Liver (tissue), 9 donors: ENCODE measurements around the gene MYBPC2. TPM values are rescaled to one million over a fixed set of nuclear protein-coding genes. Genes with fewer than 3 reads are reported as not detected.

ENCODE experiments used
- DNase-seq: peaks from one replicate; pipeline ENCODE4 v3.0.0-alpha.2; 2017; ENCODE audit warnings: low spot score
- H3K27ac ChIP-seq, 2 donors: one replicate each; pipeline ENCODE4 v1.7.0; 2013; ENCODE audit warnings: inconsistent platforms in 2 of 2, low read length in 2 of 2, control low read depth in 1 of 2, low read depth in 1 of 2, mild to moderate bottlenecking in 1 of 2
- H3K27me3 ChIP-seq, 4 donors: one replicate each; pipeline versions ENCODE4 v1.6.1 to v1.7.0; 2013; ENCODE audit warnings: low read length in 3 of 4, inconsistent platforms in 1 of 4, mild to moderate bottlenecking in 1 of 4, moderate library complexity in 1 of 4; ENCODE audit not compliant: control insufficient read depth in 4 of 4, insufficient read depth in 4 of 4
- H3K36me3 ChIP-seq, 4 donors: one replicate each; pipeline versions ENCODE4 v1.6.1 to v1.7.0; 2013; ENCODE audit warnings: low read length in 3 of 4, mild to moderate bottlenecking in 3 of 4, low read depth in 1 of 4, moderate library complexity in 1 of 4; ENCODE audit not compliant: control insufficient read depth in 4 of 4, insufficient read depth in 3 of 4
- H3K4me1 ChIP-seq, 4 donors: one replicate each; pipeline versions ENCODE4 v1.6.1 to v1.7.0; 2013; ENCODE audit warnings: low read length in 3 of 4, mild to moderate bottlenecking in 3 of 4, moderate library complexity in 1 of 4; ENCODE audit not compliant: control insufficient read depth in 4 of 4, insufficient read depth in 4 of 4
- H3K4me3 ChIP-seq, 3 donors: one replicate each; pipeline versions ENCODE4 v1.6.1 to v1.7.0; 2013; ENCODE audit warnings: low read length in 3 of 3, control low read depth in 1 of 3, low read depth in 1 of 3, mild to moderate bottlenecking in 1 of 3
- H3K9ac ChIP-seq, 2 donors: one replicate each; pipeline ENCODE4 v1.7.0; 2013; ENCODE audit warnings: low read length in 2 of 2, mild to moderate bottlenecking in 2 of 2, moderate library complexity in 2 of 2, control low read depth in 1 of 2, low read depth in 1 of 2
- H3K9me3 ChIP-seq, 4 donors: one replicate each; pipeline versions ENCODE4 v1.6.1 to v1.7.0; 2013; ENCODE audit warnings: low read length in 3 of 4; ENCODE audit not compliant: control insufficient read depth in 4 of 4
- EGR1 ChIP-seq, 2 donors: IDR thresholded peaks; 2 replicates each; pipeline ENCODE4 v1.6.1; 2016 to 2018; ENCODE audit warnings: antibody characterized with exemption in 2 of 2, low read depth in 2 of 2
- GABPA ChIP-seq, 2 donors: IDR thresholded peaks in 1 of 2; conservative IDR thresholded peaks in 1 of 2; 2 replicates each; pipeline ENCODE4 v1.6.1; 2016; ENCODE audit warnings: antibody characterized with exemption in 2 of 2, mild to moderate bottlenecking in 1 of 2, moderate library complexity in 1 of 2
- HNF4A ChIP-seq, 2 donors: conservative IDR thresholded peaks; 2 replicates each; pipeline ENCODE4 v1.6.1; 2016; ENCODE audit warnings: antibody characterized with exemption in 2 of 2, mild to moderate bottlenecking in 2 of 2
- HNF4G ChIP-seq: IDR thresholded peaks from 2 replicates; pipeline ENCODE4 v1.6.1; 2016; ENCODE audit warnings: antibody characterized with exemption
- JUND ChIP-seq, 2 donors: IDR thresholded peaks; 2 replicates each; pipeline ENCODE4 v1.6.1; 2016; ENCODE audit warnings: antibody characterized with exemption in 2 of 2
- RAD21 ChIP-seq, 2 donors: IDR thresholded peaks; 2 replicates each; pipeline ENCODE4 v1.6.1; 2016; ENCODE audit warnings: antibody characterized with exemption in 2 of 2, mild to moderate bottlenecking in 2 of 2
- RXRA ChIP-seq, 2 donors: IDR thresholded peaks; 2 replicates each; pipeline ENCODE4 v1.6.1; 2017 to 2018; ENCODE audit warnings: antibody characterized with exemption in 2 of 2, mild to moderate bottlenecking in 1 of 2
- WGBS: extraction: QIAGEN DNeasy Blood & Tissue Kit; methylation state at CpG from one replicate; pipeline ENCODE4 v1.1.7; 2013; 5-methylcytosine and 5-hydroxymethylcytosine counted together
- polyA plus RNA-seq, 2 donors: library from polyadenylated mRNA; stranded (reverse) in 1 of 2; unstranded in 1 of 2; fragments of 200-250 nt in 1 of 2; fragments of >200 nt in 1 of 2; fragmentation: Nextera tagmentation in 1 of 2; extraction: Ambion mirVana in 1 of 2; gene quantifications; one replicate each; pipeline versions ENCODE4 v1.2.1 to v1.2.3, GENCODE V29; 2013 to 2015
- total RNA-seq, 2 donors: library from RNA; depleted of rRNA; stranded (reverse); fragments of >200 nt; gene quantifications; one replicate each; pipeline ENCODE4 v1.2.3, GENCODE V29; 2014
- TF ChIP-seq, protein P1 (sequence below): IDR thresholded peaks from 2 replicates; pipeline ENCODE4 v1.6.1; 2016; ENCODE audit warnings: antibody characterized with exemption, mild to moderate bottlenecking
- TF ChIP-seq, protein P2 (sequence below): fragments of 150-350 bp; IDR thresholded peaks from 2 replicates; pipeline ENCODE4 v1.5.1; 2017; ENCODE audit warnings: improper control_type of control experiment, low read depth, low read length; ENCODE audit not compliant: missing input control
- TF ChIP-seq, protein P3 (sequence below): IDR thresholded peaks from 2 replicates; pipeline ENCODE4 v1.6.1; 2016; ENCODE audit warnings: antibody characterized with exemption
- TF ChIP-seq, protein P4 (sequence below): IDR thresholded peaks from 2 replicates; pipeline ENCODE4 v1.6.1; 2016; ENCODE audit warnings: antibody characterized with exemption
- TF ChIP-seq, protein P5 (sequence below): IDR thresholded peaks from 2 replicates; pipeline ENCODE4 v1.6.1; 2016; ENCODE audit warnings: antibody characterized with exemption
- donor health status: healthy.
- donor health status: healthy.
- donor health status: healthy.
- donor health status: healthy.
- donor health status: healthy.

The MYBPC2 gene
- total and polyA plus RNA-seq, 4 donors, result under 0.01 TPM; not detected in 3

DNA sequence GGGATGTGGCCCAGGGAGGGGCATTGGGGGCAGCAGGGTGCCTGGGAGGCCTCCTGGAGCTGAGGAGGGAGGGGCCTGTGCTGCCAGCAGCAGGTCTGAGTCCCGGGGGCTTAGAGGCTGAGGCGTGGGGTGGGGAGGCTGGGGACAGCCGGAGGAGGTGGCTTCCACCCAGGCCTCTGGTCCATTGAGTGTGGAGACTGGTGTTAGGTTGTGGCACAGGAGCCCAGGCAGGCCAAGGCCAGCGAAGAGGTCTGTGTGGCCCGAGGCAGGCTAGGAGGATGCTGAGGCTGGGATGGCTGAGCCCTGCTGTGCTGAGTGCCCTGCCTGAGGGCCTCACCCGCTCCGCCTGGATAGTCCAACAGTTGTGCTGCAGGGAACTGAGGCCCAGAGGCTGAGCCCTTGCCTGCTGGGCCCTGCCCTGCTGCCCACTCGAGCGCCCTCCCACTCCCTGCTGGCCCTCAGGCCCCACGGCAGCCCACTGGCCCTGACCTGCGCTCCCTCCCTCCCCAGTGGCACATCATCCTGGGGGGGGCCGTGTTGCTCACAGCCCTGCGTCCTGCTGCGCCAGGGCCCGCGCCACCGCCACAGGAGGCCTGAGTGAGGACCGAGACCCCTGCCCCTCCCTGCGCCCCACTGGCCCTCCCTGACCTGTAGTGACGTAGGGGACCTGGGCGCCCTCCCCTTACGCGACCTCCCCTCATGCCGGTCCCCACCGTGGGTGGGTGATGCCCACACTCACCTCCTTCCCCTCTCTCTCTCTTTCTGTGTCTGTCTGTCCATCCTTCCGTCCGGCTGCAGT lies 48.9 kb downstream of the MYBPC2 start (continued):
- TF ChIP-seq, protein P1, sequence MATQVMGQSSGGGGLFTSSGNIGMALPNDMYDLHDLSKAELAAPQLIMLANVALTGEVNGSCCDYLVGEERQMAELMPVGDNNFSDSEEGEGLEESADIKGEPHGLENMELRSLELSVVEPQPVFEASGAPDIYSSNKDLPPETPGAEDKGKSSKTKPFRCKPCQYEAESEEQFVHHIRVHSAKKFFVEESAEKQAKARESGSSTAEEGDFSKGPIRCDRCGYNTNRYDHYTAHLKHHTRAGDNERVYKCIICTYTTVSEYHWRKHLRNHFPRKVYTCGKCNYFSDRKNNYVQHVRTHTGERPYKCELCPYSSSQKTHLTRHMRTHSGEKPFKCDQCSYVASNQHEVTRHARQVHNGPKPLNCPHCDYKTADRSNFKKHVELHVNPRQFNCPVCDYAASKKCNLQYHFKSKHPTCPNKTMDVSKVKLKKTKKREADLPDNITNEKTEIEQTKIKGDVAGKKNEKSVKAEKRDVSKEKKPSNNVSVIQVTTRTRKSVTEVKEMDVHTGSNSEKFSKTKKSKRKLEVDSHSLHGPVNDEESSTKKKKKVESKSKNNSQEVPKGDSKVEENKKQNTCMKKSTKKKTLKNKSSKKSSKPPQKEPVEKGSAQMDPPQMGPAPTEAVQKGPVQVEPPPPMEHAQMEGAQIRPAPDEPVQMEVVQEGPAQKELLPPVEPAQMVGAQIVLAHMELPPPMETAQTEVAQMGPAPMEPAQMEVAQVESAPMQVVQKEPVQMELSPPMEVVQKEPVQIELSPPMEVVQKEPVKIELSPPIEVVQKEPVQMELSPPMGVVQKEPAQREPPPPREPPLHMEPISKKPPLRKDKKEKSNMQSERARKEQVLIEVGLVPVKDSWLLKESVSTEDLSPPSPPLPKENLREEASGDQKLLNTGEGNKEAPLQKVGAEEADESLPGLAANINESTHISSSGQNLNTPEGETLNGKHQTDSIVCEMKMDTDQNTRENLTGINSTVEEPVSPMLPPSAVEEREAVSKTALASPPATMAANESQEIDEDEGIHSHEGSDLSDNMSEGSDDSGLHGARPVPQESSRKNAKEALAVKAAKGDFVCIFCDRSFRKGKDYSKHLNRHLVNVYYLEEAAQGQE, result no peak

DNA sequence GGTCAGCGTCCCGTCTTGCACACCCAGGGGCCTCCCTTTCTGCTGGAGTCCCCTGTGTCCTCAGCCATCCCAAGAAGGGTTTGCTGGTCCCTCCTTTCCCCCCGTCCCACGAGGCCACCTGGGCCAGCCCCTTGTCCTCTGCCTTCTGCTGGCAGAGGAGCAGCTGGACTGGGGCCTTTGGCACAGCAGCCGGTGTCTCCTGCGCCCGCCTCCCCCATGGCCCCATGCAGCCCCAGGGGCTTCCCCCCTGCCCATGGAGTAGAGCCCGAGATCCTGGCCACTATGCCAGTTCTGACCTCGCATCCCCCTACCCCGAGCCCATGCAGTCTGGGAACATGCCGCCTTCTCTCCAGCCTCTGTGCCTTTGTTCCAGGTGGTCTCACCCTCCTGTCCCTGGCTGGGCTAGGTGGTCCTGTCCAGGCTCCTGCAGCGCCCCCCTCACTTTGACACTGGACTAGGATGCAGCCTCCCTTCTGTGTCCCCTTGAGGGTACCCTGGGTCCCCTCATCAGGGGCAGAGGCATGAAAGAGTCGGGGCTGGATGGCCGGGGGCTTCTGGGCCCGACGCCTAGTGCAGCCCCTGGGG lies 49.7 kb downstream of the MYBPC2 start:
- Histone ChIP-seq H3K27ac (no peak overlapping the region), H3K4me3 (no peak overlapping the region), H3K4me1 (peaks cover 1 to 5% (median 4%) of the 10 kb centered on the region in 4 donors), H3K36me3 (peaks cover 7 to 38% (median 11%) of the 10 kb centered on the region in 4 donors), H3K27me3 (no peaks in the 10 kb centered on the region), H3K9me3 (no peaks in the 10 kb centered on the region), H3K9ac (no peak overlapping the region)
- DNase-seq, result no peak
- TF ChIP-seq RXRA (IDR thresholded peaks at IDR 0.05) (no peak), EGR1 (IDR thresholded peaks at IDR 0.05; ENCODE audit: low read depth in 2 of 2) (no peak), HNF4G (no peak), GABPA (IDR thresholded peaks at IDR 0.05 in 1 of 2, conservative IDR thresholded peaks at IDR 0.05 in 1 of 2) (no peak), HNF4A (conservative IDR thresholded peaks at IDR 0.05) (no peak), JUND (IDR thresholded peaks at IDR 0.05) (no peak), RAD21 (IDR thresholded peaks at IDR 0.05) (no peak)
- TF ChIP-seq, protein P2, sequence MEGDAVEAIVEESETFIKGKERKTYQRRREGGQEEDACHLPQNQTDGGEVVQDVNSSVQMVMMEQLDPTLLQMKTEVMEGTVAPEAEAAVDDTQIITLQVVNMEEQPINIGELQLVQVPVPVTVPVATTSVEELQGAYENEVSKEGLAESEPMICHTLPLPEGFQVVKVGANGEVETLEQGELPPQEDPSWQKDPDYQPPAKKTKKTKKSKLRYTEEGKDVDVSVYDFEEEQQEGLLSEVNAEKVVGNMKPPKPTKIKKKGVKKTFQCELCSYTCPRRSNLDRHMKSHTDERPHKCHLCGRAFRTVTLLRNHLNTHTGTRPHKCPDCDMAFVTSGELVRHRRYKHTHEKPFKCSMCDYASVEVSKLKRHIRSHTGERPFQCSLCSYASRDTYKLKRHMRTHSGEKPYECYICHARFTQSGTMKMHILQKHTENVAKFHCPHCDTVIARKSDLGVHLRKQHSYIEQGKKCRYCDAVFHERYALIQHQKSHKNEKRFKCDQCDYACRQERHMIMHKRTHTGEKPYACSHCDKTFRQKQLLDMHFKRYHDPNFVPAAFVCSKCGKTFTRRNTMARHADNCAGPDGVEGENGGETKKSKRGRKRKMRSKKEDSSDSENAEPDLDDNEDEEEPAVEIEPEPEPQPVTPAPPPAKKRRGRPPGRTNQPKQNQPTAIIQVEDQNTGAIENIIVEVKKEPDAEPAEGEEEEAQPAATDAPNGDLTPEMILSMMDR, result no peak
- TF ChIP-seq, protein P3, sequence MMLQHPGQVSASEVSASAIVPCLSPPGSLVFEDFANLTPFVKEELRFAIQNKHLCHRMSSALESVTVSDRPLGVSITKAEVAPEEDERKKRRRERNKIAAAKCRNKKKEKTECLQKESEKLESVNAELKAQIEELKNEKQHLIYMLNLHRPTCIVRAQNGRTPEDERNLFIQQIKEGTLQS, result no peak
- TF ChIP-seq, protein P4, sequence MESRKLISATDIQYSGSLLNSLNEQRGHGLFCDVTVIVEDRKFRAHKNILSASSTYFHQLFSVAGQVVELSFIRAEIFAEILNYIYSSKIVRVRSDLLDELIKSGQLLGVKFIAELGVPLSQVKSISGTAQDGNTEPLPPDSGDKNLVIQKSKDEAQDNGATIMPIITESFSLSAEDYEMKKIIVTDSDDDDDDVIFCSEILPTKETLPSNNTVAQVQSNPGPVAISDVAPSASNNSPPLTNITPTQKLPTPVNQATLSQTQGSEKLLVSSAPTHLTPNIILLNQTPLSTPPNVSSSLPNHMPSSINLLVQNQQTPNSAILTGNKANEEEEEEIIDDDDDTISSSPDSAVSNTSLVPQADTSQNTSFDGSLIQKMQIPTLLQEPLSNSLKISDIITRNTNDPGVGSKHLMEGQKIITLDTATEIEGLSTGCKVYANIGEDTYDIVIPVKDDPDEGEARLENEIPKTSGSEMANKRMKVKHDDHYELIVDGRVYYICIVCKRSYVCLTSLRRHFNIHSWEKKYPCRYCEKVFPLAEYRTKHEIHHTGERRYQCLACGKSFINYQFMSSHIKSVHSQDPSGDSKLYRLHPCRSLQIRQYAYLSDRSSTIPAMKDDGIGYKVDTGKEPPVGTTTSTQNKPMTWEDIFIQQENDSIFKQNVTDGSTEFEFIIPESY, result no peak
- TF ChIP-seq, protein P5, sequence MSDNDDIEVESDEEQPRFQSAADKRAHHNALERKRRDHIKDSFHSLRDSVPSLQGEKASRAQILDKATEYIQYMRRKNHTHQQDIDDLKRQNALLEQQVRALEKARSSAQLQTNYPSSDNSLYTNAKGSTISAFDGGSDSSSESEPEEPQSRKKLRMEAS, result no peak
- 86% methylated on average over 16 of the region's 16 CpGs for WGBS
